SK-N-SH (cell line): ENCODE data around the gene ADISSP.

Experiments used
- EZH2phosphoT487 ChIP-seq: fragments of 200-600 bp; sonication (generic); IDR thresholded peaks from 2 replicates; pipeline ENCODE4 v1.6.1; 2017; ENCODE audit warnings: low read depth, mixed run types, mild to moderate bottlenecking, antibody characterized with exemption, moderate library complexity, borderline replicate concordance
- GABPA ChIP-seq: IDR thresholded peaks from 2 replicates; pipeline ENCODE4 v1.4.0; 2012; ENCODE audit warnings: low read depth, mild to moderate bottlenecking
- SMC3 ChIP-seq: IDR thresholded peaks from 2 replicates; pipeline ENCODE4 v1.6.1; 2012; ENCODE audit warnings: low read depth, low read length, improper control_type of control experiment
- TAF1 ChIP-seq: IDR thresholded peaks from 2 replicates; pipeline ENCODE4 v1.6.1; 2012; ENCODE audit warnings: low read depth, mild to moderate bottlenecking, low read length, moderate library complexity, borderline replicate concordance
- TEAD4 ChIP-seq: IDR thresholded peaks from 2 replicates; pipeline ENCODE4 v1.4.0; 2012; ENCODE audit warnings: mild to moderate bottlenecking, borderline replicate concordance; ENCODE audit not compliant: insufficient read depth
- TF ChIP-seq, protein P1 (sequence below): fragments of 200-600 bp; sonication (generic); IDR thresholded peaks from 2 replicates; pipeline ENCODE4 v1.6.1; 2017; ENCODE audit warnings: antibody characterized with exemption, mild to moderate bottlenecking, moderate library complexity
- TF ChIP-seq, protein P2 (sequence below): fragments of 150-350 bp; IDR thresholded peaks from 2 replicates; pipeline ENCODE4 v1.6.1; 2017; ENCODE audit warnings: antibody characterized with exemption, low read length, low read depth, borderline replicate concordance

DNA sequence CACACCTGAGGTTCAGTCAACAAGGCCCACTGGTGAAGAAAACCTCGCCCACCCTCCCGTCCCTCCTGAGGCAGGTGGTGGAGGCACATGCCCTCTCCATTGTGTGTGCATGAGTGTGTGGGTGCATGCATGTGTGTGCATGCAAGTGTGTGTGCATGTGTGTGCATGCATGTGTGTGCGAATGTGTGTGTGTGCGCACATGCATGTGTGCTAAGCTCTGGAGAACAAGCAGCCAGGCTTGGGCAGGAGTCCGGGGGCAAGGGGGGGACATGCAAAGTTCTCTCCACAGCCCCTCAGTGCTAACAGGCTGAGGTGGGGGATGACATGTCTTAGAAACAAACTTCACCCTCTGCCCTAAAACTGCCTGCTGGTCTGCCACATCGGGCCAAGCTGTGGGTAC, 38.2 kb downstream of the ADISSP start:
- TF ChIP-seq, protein P1, sequence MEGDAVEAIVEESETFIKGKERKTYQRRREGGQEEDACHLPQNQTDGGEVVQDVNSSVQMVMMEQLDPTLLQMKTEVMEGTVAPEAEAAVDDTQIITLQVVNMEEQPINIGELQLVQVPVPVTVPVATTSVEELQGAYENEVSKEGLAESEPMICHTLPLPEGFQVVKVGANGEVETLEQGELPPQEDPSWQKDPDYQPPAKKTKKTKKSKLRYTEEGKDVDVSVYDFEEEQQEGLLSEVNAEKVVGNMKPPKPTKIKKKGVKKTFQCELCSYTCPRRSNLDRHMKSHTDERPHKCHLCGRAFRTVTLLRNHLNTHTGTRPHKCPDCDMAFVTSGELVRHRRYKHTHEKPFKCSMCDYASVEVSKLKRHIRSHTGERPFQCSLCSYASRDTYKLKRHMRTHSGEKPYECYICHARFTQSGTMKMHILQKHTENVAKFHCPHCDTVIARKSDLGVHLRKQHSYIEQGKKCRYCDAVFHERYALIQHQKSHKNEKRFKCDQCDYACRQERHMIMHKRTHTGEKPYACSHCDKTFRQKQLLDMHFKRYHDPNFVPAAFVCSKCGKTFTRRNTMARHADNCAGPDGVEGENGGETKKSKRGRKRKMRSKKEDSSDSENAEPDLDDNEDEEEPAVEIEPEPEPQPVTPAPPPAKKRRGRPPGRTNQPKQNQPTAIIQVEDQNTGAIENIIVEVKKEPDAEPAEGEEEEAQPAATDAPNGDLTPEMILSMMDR, result no peak
- TF ChIP-seq, protein P2, sequence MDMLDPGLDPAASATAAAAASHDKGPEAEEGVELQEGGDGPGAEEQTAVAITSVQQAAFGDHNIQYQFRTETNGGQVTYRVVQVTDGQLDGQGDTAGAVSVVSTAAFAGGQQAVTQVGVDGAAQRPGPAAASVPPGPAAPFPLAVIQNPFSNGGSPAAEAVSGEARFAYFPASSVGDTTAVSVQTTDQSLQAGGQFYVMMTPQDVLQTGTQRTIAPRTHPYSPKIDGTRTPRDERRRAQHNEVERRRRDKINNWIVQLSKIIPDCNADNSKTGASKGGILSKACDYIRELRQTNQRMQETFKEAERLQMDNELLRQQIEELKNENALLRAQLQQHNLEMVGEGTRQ, result no peak
- TF ChIP-seq SMC3 (no peak), TEAD4 (no peak), TAF1 (no peak), EZH2phosphoT487 (no peak), GABPA (no peak)
